Mesenchymal stem cell (in vitro differentiated cells and primary cell): ENCODE measurements around the gene GNG11.
A peak's percentile ranks its signal among the peaks of the same experiment; 100 is the strongest.

Source experiments
- DNase-seq: peaks from one replicate; pipeline ENCODE4 v3.0.0-alpha.2; 2013
- H2AFZ ChIP-seq: one replicate; pipeline ENCODE4 v1.6.1; 2013; ENCODE audit warnings: low read depth, mild to moderate bottlenecking, control low read depth, inconsistent platforms, low read length, moderate library complexity
- H2AK5ac ChIP-seq: 2 replicates; pipeline ENCODE4 v1.6.1; 2013; ENCODE audit warnings: low read length, moderate library complexity, mild to moderate bottlenecking, inconsistent platforms; ENCODE audit not compliant: severe bottlenecking
- H2BK120ac ChIP-seq: one replicate; pipeline ENCODE4 v1.6.1; 2013; ENCODE audit warnings: low read depth, mild to moderate bottlenecking, inconsistent platforms, low read length, moderate library complexity
- H2BK12ac ChIP-seq, 2 experiments: one replicate each; pipeline ENCODE4 v1.6.1; 2013; ENCODE audit warnings: inconsistent platforms in 2 of 2, low read length in 2 of 2, mild to moderate bottlenecking in 2 of 2, moderate library complexity in 2 of 2, control low read depth in 1 of 2
- H2BK15ac ChIP-seq: one replicate; pipeline ENCODE4 v1.6.1; 2013; ENCODE audit warnings: mild to moderate bottlenecking, low read depth, inconsistent platforms; ENCODE audit not compliant: poor library complexity, severe bottlenecking
- H2BK5ac ChIP-seq: 2 replicates; pipeline ENCODE4 v1.6.1; 2013; ENCODE audit warnings: low read depth, mild to moderate bottlenecking, low read length, control low read depth, inconsistent platforms; ENCODE audit not compliant: poor library complexity, severe bottlenecking
- H3K14ac ChIP-seq, 2 experiments: one replicate each; pipeline ENCODE4 v1.6.1; 2013; ENCODE audit warnings: inconsistent platforms in 2 of 2, low read length in 2 of 2, control low read depth in 1 of 2, mild to moderate bottlenecking in 1 of 2, moderate library complexity in 1 of 2
- H3K18ac ChIP-seq, 2 experiments: one replicate each; pipeline ENCODE4 v1.6.1; 2013; ENCODE audit warnings: inconsistent platforms in 2 of 2, low read length in 2 of 2, control low read depth in 1 of 2, low read depth in 1 of 2, mild to moderate bottlenecking in 1 of 2
- H3K23ac ChIP-seq, 2 experiments: one replicate each; pipeline ENCODE4 v1.6.1; 2013; ENCODE audit warnings: inconsistent platforms in 2 of 2, low read length in 2 of 2, mild to moderate bottlenecking in 2 of 2, moderate library complexity in 2 of 2, control low read depth in 1 of 2
- H3K27ac ChIP-seq: 2 replicates; pipeline ENCODE4 v1.5.1; 2013; ENCODE audit warnings: mild to moderate bottlenecking, moderate library complexity, low read length, control low read depth, inconsistent platforms; ENCODE audit not compliant: poor library complexity, severe bottlenecking
- H3K27me3 ChIP-seq, 2 experiments: 2 replicates each; pipeline versions ENCODE4 v1.6.1 to v1.7.0; 2013; ENCODE audit warnings: low read length in 2 of 2, mild to moderate bottlenecking in 2 of 2, moderate library complexity in 2 of 2, control low read depth in 1 of 2, inconsistent platforms in 1 of 2; ENCODE audit not compliant: control insufficient read depth in 1 of 2, insufficient read depth in 1 of 2
- H3K36me3 ChIP-seq, 2 experiments: 2 replicates each; pipeline versions ENCODE4 v1.6.1 to v1.7.0; 2013; ENCODE audit warnings: low read length in 2 of 2, control low read depth in 1 of 2, inconsistent platforms in 1 of 2, low read depth in 1 of 2, mild to moderate bottlenecking in 1 of 2; ENCODE audit not compliant: insufficient read depth in 2 of 2, control insufficient read depth in 1 of 2
- H3K4ac ChIP-seq, 2 experiments: one replicate each; pipeline ENCODE4 v1.6.1; 2013; ENCODE audit warnings: inconsistent platforms in 2 of 2, low read length in 2 of 2, mild to moderate bottlenecking in 2 of 2, moderate library complexity in 2 of 2, control low read depth in 1 of 2, low read depth in 1 of 2
- H3K4me1 ChIP-seq: 2 replicates; pipeline ENCODE4 v1.6.1; 2013; ENCODE audit warnings: low read depth, low read length, control low read depth; ENCODE audit not compliant: control insufficient read depth, insufficient read depth
- H3K4me2 ChIP-seq: 2 replicates; pipeline ENCODE4 v1.6.1; 2013; ENCODE audit warnings: low read length, mild to moderate bottlenecking, inconsistent platforms; ENCODE audit not compliant: poor library complexity, severe bottlenecking
- H3K4me3 ChIP-seq, 2 experiments: 2 replicates each; pipeline versions ENCODE4 v1.5.1 to v1.7.0; 2013; ENCODE audit warnings: low read length in 2 of 2, mild to moderate bottlenecking in 2 of 2, control low read depth in 1 of 2, low read depth in 1 of 2; ENCODE audit not compliant: insufficient read depth in 1 of 2
- H3K79me1 ChIP-seq: replicated peaks from 2 replicates; pipeline ENCODE4 v1.6.1; 2013; ENCODE audit warnings: mild to moderate bottlenecking, control low read depth, low read length, inconsistent platforms; ENCODE audit not compliant: poor library complexity, severe bottlenecking
- H3K9ac ChIP-seq: 2 replicates; pipeline ENCODE4 v1.7.0; 2013; ENCODE audit warnings: mild to moderate bottlenecking, low read length, moderate library complexity
- H3K9me3 ChIP-seq: 2 replicates; pipeline ENCODE4 v1.7.0; 2013; ENCODE audit warnings: mild to moderate bottlenecking, low read length; ENCODE audit not compliant: control insufficient read depth
- H4K8ac ChIP-seq: one replicate; pipeline ENCODE4 v1.6.1; 2013; ENCODE audit warnings: inconsistent platforms, mild to moderate bottlenecking, low read length, moderate library complexity
- H4K91ac ChIP-seq: one replicate; pipeline ENCODE4 v1.6.1; 2013; ENCODE audit warnings: mild to moderate bottlenecking, low read length, inconsistent platforms
- WGBS: methylation state at CpG from one replicate; pipeline ENCODE4 v1.1.7; 2013; ENCODE audit warnings: mixed read lengths; 5-methylcytosine and 5-hydroxymethylcytosine counted together

GNG11 gene

DNA sequence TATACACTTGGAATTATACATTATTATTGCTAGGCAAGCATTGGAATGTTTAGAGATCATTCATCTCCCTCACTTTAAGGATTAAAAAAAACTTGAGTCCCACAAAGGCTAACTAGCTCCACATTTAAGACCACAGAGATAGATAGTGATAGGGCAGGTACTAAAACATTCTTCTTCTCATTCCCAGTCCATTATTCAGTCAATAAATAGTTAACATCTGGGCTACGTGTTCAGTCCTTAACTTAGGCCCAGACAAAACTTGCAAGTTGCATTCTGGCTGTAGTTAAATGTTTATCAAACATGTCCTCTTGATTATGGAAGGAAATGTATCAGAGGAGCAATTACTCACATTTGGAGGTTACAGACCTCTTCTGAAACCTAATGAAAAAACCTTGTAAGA is 2.4 kb downstream of the GNG11 start:
- Histone ChIP-seq H3K27ac (no peak overlapping the region), H3K4me2 (peak overlapping the region; percentile 78), H3K79me1 (peaks cover 8% of the 10 kb centered on the region), H3K36me3 (peaks cover 6 to 23% of the 10 kb centered on the region in 2 experiments), H2AK5ac (no peak overlapping the region), H3K18ac (no peak overlapping the region), H2BK5ac (no peak overlapping the region), H2BK15ac (no peak overlapping the region), H3K27me3 (no peaks in the 10 kb centered on the region), H3K14ac (no peak overlapping the region), H4K91ac (no peak overlapping the region), H3K4ac (no peak overlapping the region), H3K9me3 (no peaks in the 10 kb centered on the region), H2AFZ (no peak overlapping the region), H3K4me1 (peaks cover 1% of the 10 kb centered on the region), H2BK120ac (no peak overlapping the region), H2BK12ac (no peak overlapping the region), H3K4me3 (peak overlapping the region in 1 of 2 experiments; percentile 95), H3K9ac (peak overlapping the region; percentile 99), H4K8ac (no peak overlapping the region), H3K23ac (no peak overlapping the region)
- no CpG with 5 or more reads among the region's 1 CpG for WGBS
- peak; percentile 33 for DNase-seq

DNA sequence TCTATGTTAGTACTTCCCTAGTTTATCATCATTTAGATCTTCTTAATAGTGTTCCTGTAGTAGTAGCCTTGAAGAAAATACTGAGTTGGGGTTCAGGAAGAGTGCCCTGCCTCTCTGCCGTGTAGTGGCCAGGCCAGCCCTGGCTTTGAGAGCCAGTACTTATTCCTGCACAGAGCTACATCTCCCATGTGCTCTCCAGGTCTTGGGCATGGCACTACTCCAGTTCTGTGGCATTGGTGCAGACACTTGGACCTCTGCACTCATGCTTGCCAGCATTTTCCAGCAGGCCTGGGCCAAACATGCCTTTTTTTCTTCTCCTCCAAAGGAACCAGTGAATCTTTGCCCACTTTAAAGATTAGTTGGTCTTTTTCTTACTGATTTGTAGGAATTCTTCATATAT is 5.3 kb downstream of the GNG11 start:
- no peaks in the 10 kb centered on the region for H3K27me3 ChIP-seq
- H3K79me1 ChIP-seq, result peaks cover 8% of the 10 kb centered on the region
- H3K9me3 ChIP-seq, result no peaks in the 10 kb centered on the region
- no peak overlapping the region for H3K4me3 ChIP-seq
- H2AFZ ChIP-seq, result no peak overlapping the region
- no peak overlapping the region for H3K9ac ChIP-seq
- no peak overlapping the region for H3K4ac ChIP-seq
- H3K18ac ChIP-seq, result peak overlapping the region in 1 of 2 experiments; percentile 18
- H3K14ac ChIP-seq, result no peak overlapping the region
- no peak overlapping the region for H2AK5ac ChIP-seq
- H4K91ac ChIP-seq, result no peak overlapping the region
- H2BK5ac ChIP-seq, result no peak overlapping the region
- no peak overlapping the region for H2BK12ac ChIP-seq
- no peak overlapping the region for H3K27ac ChIP-seq
- no peak overlapping the region for H4K8ac ChIP-seq
- H2BK15ac ChIP-seq, result no peak overlapping the region
- H3K4me1 ChIP-seq, result peaks cover 1% of the 10 kb centered on the region
- no peak overlapping the region for H3K4me2 ChIP-seq
- H2BK120ac ChIP-seq, result no peak overlapping the region
- DNase-seq, result no peak
- H3K23ac ChIP-seq, result no peak overlapping the region
- H3K36me3 ChIP-seq, result peaks cover 6 to 23% of the 10 kb centered on the region in 2 experiments
- 100% methylated on average over 1 of the region's 1 CpG for WGBS

DNA sequence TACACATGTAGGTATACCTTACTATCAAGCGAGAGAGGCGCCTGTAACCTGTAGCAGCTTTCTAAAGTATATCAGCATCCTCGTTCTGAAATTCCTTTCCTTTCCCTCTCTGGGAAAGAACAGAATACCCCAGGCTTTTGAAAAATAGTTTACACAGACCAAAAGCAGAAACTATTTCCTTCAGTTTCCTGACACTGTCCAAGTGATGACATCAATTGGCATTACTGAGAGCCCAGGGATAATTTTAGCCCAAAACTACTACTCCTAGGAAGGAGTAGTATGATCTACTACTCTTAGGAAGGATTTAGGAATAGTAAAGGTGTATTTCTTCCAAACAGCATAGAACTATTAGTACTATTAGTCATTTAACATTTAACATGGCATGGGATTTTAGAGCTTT is 6.0 kb downstream of the GNG11 start:
- H2BK15ac ChIP-seq, result no peak overlapping the region
- no peak overlapping the region for H2BK5ac ChIP-seq
- H3K27me3 ChIP-seq, result no peaks in the 10 kb centered on the region
- H3K36me3 ChIP-seq, result peaks cover 6 to 23% of the 10 kb centered on the region in 2 experiments
- no peak overlapping the region for H3K4me2 ChIP-seq
- no peak overlapping the region for H2BK12ac ChIP-seq
- no peak overlapping the region for H2AK5ac ChIP-seq
- H2AFZ ChIP-seq, result no peak overlapping the region
- H3K14ac ChIP-seq, result no peak overlapping the region
- no peak overlapping the region for H2BK120ac ChIP-seq
- H4K8ac ChIP-seq, result no peak overlapping the region
- H3K79me1 ChIP-seq, result peaks cover 8% of the 10 kb centered on the region
- no peak for DNase-seq
- no peaks in the 10 kb centered on the region for H3K9me3 ChIP-seq
- peaks cover 1% of the 10 kb centered on the region for H3K4me1 ChIP-seq
- no peak overlapping the region for H4K91ac ChIP-seq
- no peak overlapping the region for H3K4ac ChIP-seq
- no peak overlapping the region for H3K4me3 ChIP-seq
- no peak overlapping the region for H3K9ac ChIP-seq
- H3K27ac ChIP-seq, result no peak overlapping the region
- H3K18ac ChIP-seq, result no peak overlapping the region
- WGBS, result 88% methylated on average over 3 of the region's 3 CpGs
- no peak overlapping the region for H3K23ac ChIP-seq

DNA sequence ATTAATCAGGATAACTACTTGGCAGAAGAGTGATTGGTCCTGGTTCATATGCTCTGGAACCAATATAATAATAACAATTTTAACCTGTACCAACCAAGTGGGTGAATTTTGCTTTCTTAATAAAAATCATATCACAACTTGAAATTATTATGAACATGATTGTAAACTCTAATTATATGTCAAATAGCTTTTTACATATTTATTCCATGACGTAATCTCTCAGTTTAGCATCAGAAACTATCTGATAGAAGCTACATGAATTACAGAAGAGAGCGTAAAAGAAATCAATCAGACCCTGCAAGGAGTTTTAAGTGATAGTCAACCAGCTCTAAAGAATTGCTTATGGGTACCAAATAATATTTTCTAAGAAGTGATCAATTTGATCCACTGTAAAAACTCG is 10.1 kb downstream of the GNG11 start:
- no peak overlapping the region for H3K4me2 ChIP-seq
- no peak overlapping the region for H3K18ac ChIP-seq
- no peak overlapping the region for H2AK5ac ChIP-seq
- H3K27ac ChIP-seq, result no peak overlapping the region
- H3K14ac ChIP-seq, result no peak overlapping the region
- no peak overlapping the region for H4K8ac ChIP-seq
- no peak overlapping the region for H3K4ac ChIP-seq
- H2BK120ac ChIP-seq, result no peak overlapping the region
- 100% methylated on average over 1 of the region's 3 CpGs for WGBS
- no peaks in the 10 kb centered on the region for H3K9me3 ChIP-seq
- H3K4me3 ChIP-seq, result no peak overlapping the region
- no peak overlapping the region for H3K23ac ChIP-seq
- DNase-seq, result no peak
- H3K4me1 ChIP-seq, result no peaks in the 10 kb centered on the region
- H3K79me1 ChIP-seq, result peaks cover 7% of the 10 kb centered on the region
- no peak overlapping the region for H3K9ac ChIP-seq
- H2BK12ac ChIP-seq, result no peak overlapping the region
- no peak overlapping the region for H2BK5ac ChIP-seq
- peaks cover 3 to 15% of the 10 kb centered on the region in 2 experiments for H3K36me3 ChIP-seq
- no peak overlapping the region for H2BK15ac ChIP-seq
- no peak overlapping the region for H2AFZ ChIP-seq
- H4K91ac ChIP-seq, result no peak overlapping the region
- no peaks in the 10 kb centered on the region for H3K27me3 ChIP-seq
